HepG2 (cell line): ENCODE measurements around the gene NEIL3. TPM values are rescaled to one million over a fixed set of nuclear protein-coding genes. Genes with fewer than 3 reads are reported as not detected.

Source experiments
- BCL3 ChIP-seq: sonication (generic); formaldehyde crosslinking; IDR thresholded peaks from 2 replicates; pipeline ENCODE4 v1.5.1; 2020; ENCODE audit warnings: mild to moderate bottlenecking, missing genetic modification reagents, moderate library complexity
- DDIT3 ChIP-seq: sonication (generic); formaldehyde crosslinking; IDR thresholded peaks from 2 replicates; pipeline ENCODE4 v1.4.0; 2020; ENCODE audit warnings: mild to moderate bottlenecking, missing genetic modification reagents
- EEA1 ChIP-seq: sonication (generic); formaldehyde crosslinking; IDR thresholded peaks from 2 replicates; pipeline ENCODE4 v1.5.1; 2020; ENCODE audit warnings: mild to moderate bottlenecking, missing genetic modification reagents, borderline replicate concordance
- HNF1B ChIP-seq: sonication (generic); formaldehyde crosslinking; IDR thresholded peaks from 2 replicates; pipeline ENCODE4 v1.5.1; 2020; ENCODE audit warnings: mild to moderate bottlenecking, moderate library complexity, missing genetic modification reagents
- KLF13 ChIP-seq: sonication (generic); formaldehyde crosslinking; IDR thresholded peaks from 2 replicates; pipeline ENCODE4 v1.4.0; 2020; ENCODE audit warnings: mild to moderate bottlenecking, missing genetic modification reagents
- KMT2B ChIP-seq: IDR thresholded peaks from 2 replicates; pipeline ENCODE4 v1.6.1; 2016; ENCODE audit warnings: missing genetic modification reagents, missing compliant biosample characterization
- MYNN ChIP-seq: sonication (generic); formaldehyde crosslinking; IDR thresholded peaks from 2 replicates; pipeline ENCODE4 v1.4.0; 2020; ENCODE audit warnings: mild to moderate bottlenecking, low read depth, missing genetic modification reagents
- NR2C2 ChIP-seq: sonication (generic); formaldehyde crosslinking; IDR thresholded peaks from 2 replicates; pipeline ENCODE4 v1.4.0; 2020; ENCODE audit warnings: missing genetic modification reagents, mild to moderate bottlenecking, moderate library complexity, borderline replicate concordance
- NR2F6 ChIP-seq, 2 experiments: IDR thresholded peaks; 2 replicates each; pipeline ENCODE4 v1.6.1; 2016; ENCODE audit warnings: antibody characterized with exemption in 1 of 2, mild to moderate bottlenecking in 1 of 2
- PCBP2 ChIP-seq: fragments of 200-400 bp; formaldehyde crosslinking; optimal IDR thresholded peaks from 2 replicates; pipeline ENCODE3; 2018; ENCODE audit warnings: low read length, low read depth; ENCODE audit not compliant: poor library complexity, severe bottlenecking
- SAFB2 ChIP-seq: sonication (generic); formaldehyde crosslinking; IDR thresholded peaks from 2 replicates; pipeline ENCODE4 v1.5.1; 2020; ENCODE audit warnings: missing genetic modification reagents, low read depth, mild to moderate bottlenecking, borderline replicate concordance
- SMARCC2 ChIP-seq: fragments of 450-650 bp; IDR thresholded peaks from 2 replicates; pipeline ENCODE4 v1.6.1; 2017; ENCODE audit warnings: antibody characterized with exemption, mild to moderate bottlenecking
- YEATS4 ChIP-seq: sonication (generic); formaldehyde crosslinking; IDR thresholded peaks from 2 replicates; pipeline ENCODE4 v1.4.0; 2020; ENCODE audit warnings: missing genetic modification reagents, borderline replicate concordance
- ZBTB40 ChIP-seq, 2 experiments: fragments of 450-650 bp in 1 of 2; sonication (generic) in 1 of 2; formaldehyde crosslinking in 1 of 2; IDR thresholded peaks; 2 replicates each; pipeline versions ENCODE4 v1.6.1 to v1.8.0; 2016 to 2022; ENCODE audit warnings: antibody characterized with exemption in 1 of 2, mild to moderate bottlenecking in 1 of 2, missing genetic modification reagents in 1 of 2
- ZFY ChIP-seq: sonication (generic); formaldehyde crosslinking; IDR thresholded peaks from 2 replicates; pipeline ENCODE4 v1.4.0; 2020; ENCODE audit warnings: missing genetic modification reagents
- polyA plus RNA-seq, 8 experiments: library from polyadenylated mRNA; depleted of rRNA in 3 of 8; stranded (reverse) in 7 of 8; unstranded in 1 of 8; fragments of >200 nt; fragmentation: Illumina TruSeq in 4 of 8; extraction: Trizol in 4 of 8; gene quantifications; 2 replicates each; pipeline versions ENCODE4 v1.2.1 to v1.2.3, GENCODE V29; 2011 to 2016; ENCODE audit warnings: low read depth in 4 of 8, missing spikeins in 1 of 8, mixed read lengths in 1 of 8; ENCODE audit not compliant: insufficient read depth in 1 of 8
- total RNA-seq, 5 experiments: library from RNA; depleted of rRNA; stranded (reverse); fragments of >200 nt; fragmentation: Illumina TruSeq; extraction: Trizol; gene quantifications; 2 replicates each; pipeline ENCODE4 v1.2.3, GENCODE V29; 2016; ENCODE audit warnings: low read depth in 1 of 5

The NEIL3 gene
- total and polyA plus RNA-seq, 2 of the 13 experiments (the other 11 are each of a cell fraction or from before 2014, with no cell fraction given) = 3.5 to 8.4 TPM

GRCh38 chr4:177309522-177310371 is at the start of gene NEIL3 (continued):
- no peak for TF ChIP-seq SMARCC2
- peak; percentile 77; the same call in 1 of the 2 replicates for TF ChIP-seq YEATS4 (CRISPR knock-in tag)
- TF ChIP-seq ZFY (CRISPR knock-in tag) = peak; percentile 96
- TF ChIP-seq EEA1 (CRISPR knock-in tag) = 0 out of 2 replicates have a peak, but pooled peaks have one; percentile 71
- no peak for TF ChIP-seq NR2F6 (IDR thresholded peaks at IDR 0.05)
- TF ChIP-seq NR2F6 (CRISPR knock-in tag; IDR thresholded peaks at IDR 0.05) = 0 out of 2 replicates have a peak, but pooled peaks have one; percentile 26
- TF ChIP-seq ZBTB40 (IDR thresholded peaks at IDR 0.05) = no peak
- TF ChIP-seq ZBTB40 (CRISPR knock-in tag; IDR thresholded peaks at IDR 0.05) = peak; percentile 41; the same call in 1 of the 2 replicates
- no peak for TF ChIP-seq DDIT3 (CRISPR knock-in tag)
- 0 out of 2 replicates have a peak, but pooled peaks have one; percentile 49 for TF ChIP-seq SAFB2
- 0 out of 2 replicates have a peak, but pooled peaks have one; percentile 74 for TF ChIP-seq BCL3 (CRISPR knock-in tag)
- TF ChIP-seq NR2C2 (CRISPR knock-in tag) = peak; percentile 80
- no peak for TF ChIP-seq KLF13 (CRISPR knock-in tag)
- 0 out of 2 replicates have a peak, but pooled peaks have one; percentile 53 for TF ChIP-seq MYNN (CRISPR knock-in tag)
- peak; percentile 88 for TF ChIP-seq KMT2B (CRISPR knock-in tag)
- TF ChIP-seq PCBP2 = no peak
- peak; percentile 39; the same call in 1 of the 2 replicates for TF ChIP-seq HNF1B (CRISPR knock-in tag)
